ENCODE results near the gene MAP4K2.
"Not testable (repeated sequence)": the region's sequence is repeated elsewhere in the genome, so short reads cannot be mapped to it uniquely, and the experiment has no call there.

The MAP4K2 gene

GRCh38 chr11:64803158-64803845, at the start of gene MAP4K2:
Gene MAP4K2, minus strand, starts transcription at chr11:64803214. Its CDS starts 65 bp downstream, at chr11:64803149.
- DNase-seq: peak; percentile 93

- DNase-seq: no peak
Observed at GRCh38 chr11:64851831-64852351, 48.9 kb upstream of the MAP4K2 start.

- no peak for DNase-seq
Observed at GRCh38 chr11:64850979-64851567, 48.1 kb upstream of the MAP4K2 start.

GRCh38 chr11:64849598-64850356, 46.8 kb upstream of the MAP4K2 start:
- no peak for DNase-seq

GRCh38 chr11:64848826-64849597, 46.0 kb upstream of the MAP4K2 start:
- DNase-seq: no peak

- peak; percentile 68 for DNase-seq
Observed at GRCh38 chr11:64848214-64848825, 45.3 kb upstream of the MAP4K2 start.

- DNase-seq: peak; percentile 97
Observed at GRCh38 chr11:64846998-64847666, 44.1 kb upstream of the MAP4K2 start.

- DNase-seq: not testable (repeated sequence)
Observed at GRCh38 chr11:64845776-64846129, 42.7 kb upstream of the MAP4K2 start.

GRCh38 chr11:64845129-64845775, 42.2 kb upstream of the MAP4K2 start:
- no peak for DNase-seq

GRCh38 chr11:64844330-64845128, 41.5 kb upstream of the MAP4K2 start, which contains the start of gene CDC42BPG:
Gene CDC42BPG, minus strand, starts transcription at chr11:64844653. Its CDS starts 84 bp downstream, at chr11:64844569.
- peak; percentile 88 for DNase-seq

GRCh38 chr11:64843686-64844329, 40.8 kb upstream of the MAP4K2 start:
- no peak for DNase-seq

GRCh38 chr11:64842851-64843685, 40.1 kb upstream of the MAP4K2 start:
- no peak for DNase-seq

GRCh38 chr11:64842366-64842759, 39.3 kb upstream of the MAP4K2 start:
- no peak for DNase-seq

- no peak for DNase-seq
Observed at GRCh38 chr11:64841592-64842365, 38.8 kb upstream of the MAP4K2 start.

GRCh38 chr11:64839887-64840782, 37.1 kb upstream of the MAP4K2 start:
- DNase-seq: no peak

- no peak for DNase-seq
Observed at GRCh38 chr11:64839335-64839734, 36.3 kb upstream of the MAP4K2 start.

Measured in hematopoietic multipotent progenitor cell treated with erythropoietin and hydrocortisone succinate and interleukin-3 and kit ligand, for 4 days (in vitro differentiated cells).